Inferior parietal cortex (tissue), 1 donor: Measurements from ENCODE around the gene ICE1.

Source experiments
- DNase-seq: peaks from one replicate; pipeline ENCODE4 v3.0.0-alpha.2; 2016; ENCODE audit errors: extremely low spot score

ICE1 gene

DNA sequence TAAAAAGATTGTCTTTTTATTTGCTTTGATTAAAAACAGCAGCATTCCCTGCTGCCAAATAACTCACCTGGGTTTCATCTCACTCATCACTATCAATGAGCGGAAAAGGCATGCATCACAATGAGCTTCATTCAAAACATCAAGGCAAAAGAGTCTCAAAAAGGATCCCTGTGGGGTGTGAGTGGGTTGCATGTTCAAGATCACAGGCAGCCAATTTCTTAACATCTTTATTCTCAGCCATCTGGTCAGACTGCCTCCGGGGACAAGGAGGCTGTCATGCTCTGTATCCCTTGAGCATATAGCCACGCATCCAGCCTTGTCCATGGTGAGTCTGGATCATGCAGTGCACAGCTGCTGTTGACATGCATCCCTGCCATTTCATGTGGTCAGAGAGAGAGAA lies 117.1 kb downstream of the ICE1 start:
- no peak for DNase-seq
